Keratinocyte (primary cell): Measurements from ENCODE around the gene GPBP1. TPM values are rescaled to one million over a fixed set of nuclear protein-coding genes. Genes with fewer than 3 reads are reported as not detected.

ENCODE experiments used
- DNase-seq: peaks from one replicate; pipeline ENCODE4 v3.0.0-alpha.2; 2011; ENCODE audit warnings: low read depth, missing footprints, low spot score
- FAIRE-seq: peaks from 2 replicates; lab custom pipeline; 2011; peaks lifted over from hg19 to GRCh38; lab: Jason Lieb, UNC
- H2AFZ ChIP-seq: 2 replicates; pipeline ENCODE4 v1.6.0; 2012; ENCODE audit warnings: low read length, control low read depth, inconsistent platforms; ENCODE audit not compliant: control insufficient read depth
- H3K27ac ChIP-seq: 2 replicates; pipeline ENCODE4 v1.5.1; 2011; ENCODE audit warnings: low read length; ENCODE audit not compliant: control insufficient read depth, insufficient read depth
- H3K27me3 ChIP-seq: 3 replicates; pipeline ENCODE4 v1.6.0; 2011; ENCODE audit warnings: low read length; ENCODE audit not compliant: control insufficient read depth, insufficient read depth; ENCODE audit errors: extremely low read depth
- H3K36me3 ChIP-seq, 2 experiments: 2 replicates in 1 of 2; 3 replicates in 1 of 2; pipeline ENCODE4 v1.5.1; 2011; ENCODE audit warnings: low read length in 2 of 2, mild to moderate bottlenecking in 1 of 2; ENCODE audit not compliant: control insufficient read depth in 2 of 2, insufficient read depth in 2 of 2; ENCODE audit errors: extremely low read depth in 1 of 2
- H3K4me1 ChIP-seq: 3 replicates; pipeline ENCODE4 v1.5.1; 2011; ENCODE audit warnings: low read length; ENCODE audit not compliant: control insufficient read depth, insufficient read depth; ENCODE audit errors: extremely low read depth
- H3K4me2 ChIP-seq: 3 replicates; pipeline ENCODE4 v1.6.0; 2011; ENCODE audit warnings: low read depth, low read length; ENCODE audit not compliant: control insufficient read depth, insufficient read depth; ENCODE audit errors: extremely low read depth
- H3K4me3 ChIP-seq, 3 experiments: fragments of 200-600 bp in 1 of 3; sonication (generic) in 1 of 3; 2 replicates in 2 of 3; 3 replicates in 1 of 3; pipeline ENCODE4 v1.5.1; 2011 to 2016; ENCODE audit warnings: low read length in 3 of 3, mild to moderate bottlenecking in 3 of 3, control low read depth in 2 of 3, inconsistent platforms in 1 of 3, low read depth in 1 of 3, mixed read lengths in 1 of 3, mixed run types in 1 of 3, moderate library complexity in 1 of 3; ENCODE audit not compliant: control insufficient read depth in 2 of 3, insufficient read depth in 2 of 3; ENCODE audit errors: extremely low read depth in 1 of 3
- H3K79me2 ChIP-seq: 2 replicates; pipeline ENCODE4 v1.6.0; 2012; ENCODE audit warnings: low read length; ENCODE audit not compliant: control insufficient read depth, insufficient read depth
- H3K9ac ChIP-seq: 3 replicates; pipeline ENCODE4 v1.6.0; 2011; ENCODE audit warnings: low read length; ENCODE audit not compliant: control insufficient read depth, insufficient read depth; ENCODE audit errors: extremely low read depth
- H3K9me1 ChIP-seq: 3 replicates; pipeline ENCODE4 v1.6.0; 2011; ENCODE audit warnings: low read length; ENCODE audit not compliant: control insufficient read depth, insufficient read depth; ENCODE audit errors: extremely low read depth
- H3K9me3 ChIP-seq: 2 replicates; pipeline ENCODE4 v1.5.1; 2012; ENCODE audit warnings: low read depth, low read length; ENCODE audit not compliant: control insufficient read depth
- H4K20me1 ChIP-seq: 3 replicates; pipeline ENCODE4 v1.6.0; 2011; ENCODE audit warnings: low read length; ENCODE audit not compliant: control insufficient read depth, insufficient read depth; ENCODE audit errors: extremely low read depth
- EZH2 ChIP-seq: IDR thresholded peaks from one replicate; pipeline ENCODE4 v1.6.1; 2012; ENCODE audit warnings: inconsistent platforms, mild to moderate bottlenecking, low read length, moderate library complexity
- dilution Hi-C: fragments of 300-500 bp; cut with MboI; formaldehyde crosslinking; loops from one replicate; pipeline ENCODE4 v1.7.0; 2020; ENCODE audit warnings: low sequenced_read_pairs; ENCODE audit not compliant: extremely low pct_ligation_motif_present
- polyA plus RNA-seq, 5 experiments: library from polyadenylated mRNA; depleted of rRNA in 3 of 5; stranded (reverse) in 3 of 5; stranded (forward) in 1 of 5; unstranded in 1 of 5; fragments of >200 nt; gene quantifications; 1 replicate in 1 of 5; 2 replicates in 3 of 5; 3 replicates in 1 of 5; pipeline versions ENCODE4 v1.2.1 to v1.2.3, GENCODE V29; 2011 to 2012; ENCODE audit warnings: missing spikeins in 2 of 5, low read depth in 1 of 5, low replicate concordance in 1 of 5
- TF ChIP-seq, protein P1 (sequence below), 3 experiments: IDR thresholded peaks in 1 of 3; conservative IDR thresholded peaks in 1 of 3; optimal IDR thresholded peaks in 1 of 3; 2 replicates in 2 of 3; 3 replicates in 1 of 3; pipeline versions ENCODE3 to v1.5.1; 2011; ENCODE audit warnings: low read length in 3 of 3, mild to moderate bottlenecking in 3 of 3, moderate library complexity in 2 of 3, control low read depth in 1 of 3, inconsistent platforms in 1 of 3; ENCODE audit not compliant: insufficient read depth in 2 of 3; ENCODE audit errors: extremely low read depth in 1 of 3

Gene GPBP1
- polyA plus RNA-seq, 1 donor (not counting 4 experiments of a cell fraction or from before 2014, with no cell fraction given), result 44.1 TPM

- Histone ChIP-seq H3K9me1 (no peaks in the 10 kb centered on the region), H3K4me3 (no peak overlapping the region), H2AFZ (no peak overlapping the region), H3K4me2 (peak overlapping the region; percentile 47), H3K79me2 (no peaks in the 10 kb centered on the region), H3K27ac (no peak overlapping the region), H3K36me3 (no peaks in the 10 kb centered on the region), H4K20me1 (no peaks in the 10 kb centered on the region), H3K4me1 (peaks cover 8% of the 10 kb centered on the region), H3K9me3 (no peaks in the 10 kb centered on the region), H3K27me3 (peaks cover 9% of the 10 kb centered on the region), H3K9ac (peak overlapping the region; percentile 23)
- dilution Hi-C loops, result no loop called here
- FAIRE-seq, result peak; percentile 23
- peak; percentile 52 for DNase-seq
- TF ChIP-seq EZH2, result no peak
- TF ChIP-seq, protein P1, sequence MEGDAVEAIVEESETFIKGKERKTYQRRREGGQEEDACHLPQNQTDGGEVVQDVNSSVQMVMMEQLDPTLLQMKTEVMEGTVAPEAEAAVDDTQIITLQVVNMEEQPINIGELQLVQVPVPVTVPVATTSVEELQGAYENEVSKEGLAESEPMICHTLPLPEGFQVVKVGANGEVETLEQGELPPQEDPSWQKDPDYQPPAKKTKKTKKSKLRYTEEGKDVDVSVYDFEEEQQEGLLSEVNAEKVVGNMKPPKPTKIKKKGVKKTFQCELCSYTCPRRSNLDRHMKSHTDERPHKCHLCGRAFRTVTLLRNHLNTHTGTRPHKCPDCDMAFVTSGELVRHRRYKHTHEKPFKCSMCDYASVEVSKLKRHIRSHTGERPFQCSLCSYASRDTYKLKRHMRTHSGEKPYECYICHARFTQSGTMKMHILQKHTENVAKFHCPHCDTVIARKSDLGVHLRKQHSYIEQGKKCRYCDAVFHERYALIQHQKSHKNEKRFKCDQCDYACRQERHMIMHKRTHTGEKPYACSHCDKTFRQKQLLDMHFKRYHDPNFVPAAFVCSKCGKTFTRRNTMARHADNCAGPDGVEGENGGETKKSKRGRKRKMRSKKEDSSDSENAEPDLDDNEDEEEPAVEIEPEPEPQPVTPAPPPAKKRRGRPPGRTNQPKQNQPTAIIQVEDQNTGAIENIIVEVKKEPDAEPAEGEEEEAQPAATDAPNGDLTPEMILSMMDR (optimal IDR thresholded peaks at IDR 0.05 in 1 of 3, IDR thresholded peaks at IDR 0.05 in 1 of 3, conservative IDR thresholded peaks at IDR 0.05 in 1 of 3; ENCODE audit: extremely low read depth in 1 of 3, insufficient read depth in 2 of 3, low read length in 3 of 3), result peak; percentile 72 to 76 (median 74)
Measured at GRCh38 chr5:57298295-57298984, 124.6 kb downstream of the GPBP1 start.

- H3K9ac ChIP-seq, result no peak overlapping the region
- H3K4me2 ChIP-seq, result peak overlapping the region; percentile 47
- FAIRE-seq, result peak; percentile 82
Measured at GRCh38 chr5:57298985-57299491, 125.2 kb downstream of the GPBP1 start.

More at GRCh38 chr5:57298985-57299491, 125.2 kb downstream of the GPBP1 start:
- H3K27me3 ChIP-seq, result peaks cover 9% of the 10 kb centered on the region
- dilution Hi-C loops, result no loop called here
- H3K9me3 ChIP-seq, result no peaks in the 10 kb centered on the region
- no peaks in the 10 kb centered on the region for H4K20me1 ChIP-seq
- H3K4me3 ChIP-seq, result no peak overlapping the region
- H3K79me2 ChIP-seq, result no peaks in the 10 kb centered on the region
- no peaks in the 10 kb centered on the region for H3K9me1 ChIP-seq
- no peak overlapping the region for H2AFZ ChIP-seq
- H3K4me1 ChIP-seq, result peaks cover 8% of the 10 kb centered on the region
- no peaks in the 10 kb centered on the region for H3K36me3 ChIP-seq
- H3K27ac ChIP-seq, result no peak overlapping the region
- TF ChIP-seq, protein P1 (optimal IDR thresholded peaks at IDR 0.05 in 1 of 3, IDR thresholded peaks at IDR 0.05 in 1 of 3, conservative IDR thresholded peaks at IDR 0.05 in 1 of 3; ENCODE audit: extremely low read depth in 1 of 3, insufficient read depth in 2 of 3, low read length in 3 of 3), result peak; percentile 41 to 60 (median 45)
- TF ChIP-seq EZH2, result no peak
- DNase-seq, result peak; percentile 21
